NT2/D1 (cell line): ENCODE measurements around the gene RAB43.

ENCODE experiments used
- SUZ12 ChIP-seq: IDR thresholded peaks from 2 replicates; pipeline ENCODE4 v1.6.1; 2011; ENCODE audit not compliant: insufficient read length, insufficient read depth; ENCODE audit errors: extremely low read depth
- YY1 ChIP-seq: IDR thresholded peaks from 2 replicates; pipeline ENCODE4 v1.6.1; 2011; ENCODE audit not compliant: insufficient read length, insufficient read depth

- TF ChIP-seq YY1 (no peak), SUZ12 (no peak)
Measured at GRCh38 chr3:129104498-129105079, 17.0 kb downstream of the RAB43 start.
